Vagina (tissue), 2 donors: ENCODE results near the gene IKZF4. TPM values are rescaled to one million over a fixed set of nuclear protein-coding genes. Genes with fewer than 3 reads are reported as not detected.
"Not testable (repeated sequence)": the region's sequence is repeated elsewhere in the genome, so short reads cannot be mapped to it uniquely, and the experiment has no call there.

Experiments
- DNase-seq, 2 donors: peaks; one replicate each; pipeline ENCODE4 v3.0.0-alpha.2; 2017; ENCODE audit errors: extremely low spot score in 2 of 2
- H3K27ac ChIP-seq: fragments of 200-600 bp; sonication (generic); one replicate; pipeline ENCODE4 v1.5.1; 2019
- H3K27me3 ChIP-seq: fragments of 200-600 bp; sonication (generic); one replicate; pipeline ENCODE4 v1.5.1; 2019
- H3K36me3 ChIP-seq, 2 donors: fragments of 200-600 bp; sonication (generic); one replicate each; pipeline ENCODE4 v1.5.1; 2017 to 2019
- H3K4me1 ChIP-seq: fragments of 200-600 bp; sonication (generic); one replicate; pipeline ENCODE4 v1.5.1; 2019
- H3K4me3 ChIP-seq, 2 donors: fragments of 200-600 bp; sonication (generic); 1 replicate in 1 of 2; 2 replicates in 1 of 2; pipeline ENCODE4 v1.5.1; 2016 to 2019
- H3K9me3 ChIP-seq: fragments of 200-600 bp; sonication (generic); one replicate; pipeline ENCODE4 v1.5.1; 2019
- CTCF ChIP-seq, 3 experiments: fragments of 450-650 bp in 2 of 3; fragments of 200-600 bp in 1 of 3; sonication (generic) in 1 of 3; IDR thresholded peaks; one replicate each; pipeline ENCODE4 v1.5.1; 2017 to 2019; ENCODE audit warnings: antibody characterized with exemption in 3 of 3, mild to moderate bottlenecking in 2 of 3, moderate library complexity in 2 of 3
- POLR2A ChIP-seq, 2 donors: fragments of 450-650 bp; IDR thresholded peaks; one replicate each; pipeline ENCODE4 v1.6.1; 2017; ENCODE audit warnings: antibody characterized with exemption in 2 of 2, mild to moderate bottlenecking in 2 of 2, moderate library complexity in 2 of 2
- POLR2AphosphoS5 ChIP-seq, 2 donors: sonication (generic); formaldehyde crosslinking; IDR thresholded peaks; one replicate each; pipeline ENCODE4 v1.9.0; 2017; ENCODE audit warnings: antibody characterized with exemption in 2 of 2, mild to moderate bottlenecking in 2 of 2, low read depth in 1 of 2; ENCODE audit not compliant: insufficient read depth in 1 of 2
- intact Hi-C: fragments of 100-400 bp; cut with DNase I; formaldehyde crosslinking; loops from one replicate; pipeline ENCODE4 v1.15.1; 2023
- total RNA-seq: library from RNA; depleted of rRNA; stranded (reverse); fragments of >200 nt; gene quantifications from one replicate; pipeline ENCODE4 v1.2.3, GENCODE V29; 2016

The IKZF4 gene
- total RNA-seq, 1 donor from 2014 or later: 4.4 TPM

DNA sequence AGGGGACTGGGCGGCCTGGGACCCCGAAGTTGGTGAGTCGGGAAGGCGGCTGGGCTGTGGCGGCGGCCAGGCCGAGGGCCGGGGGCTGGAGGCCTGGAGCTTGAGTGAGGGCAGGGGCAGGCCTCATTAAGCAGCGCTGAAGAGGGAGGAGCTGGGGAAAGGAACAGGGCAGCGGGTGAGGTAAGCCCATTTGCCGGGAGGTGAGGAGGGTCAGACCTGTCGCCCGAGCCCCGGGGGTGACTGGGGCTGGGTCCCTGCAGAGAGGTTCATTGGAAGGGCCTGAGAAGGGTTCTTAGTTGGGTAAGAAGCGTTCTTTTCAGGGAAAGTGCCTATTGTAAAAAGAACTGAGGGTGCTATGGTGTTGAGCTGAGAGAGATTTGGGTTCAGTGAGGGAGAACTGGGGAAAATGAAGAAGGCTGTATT, 46.5 kb upstream of the IKZF4 start:
- Histone ChIP-seq H3K36me3 (peaks cover 0 to 6% of the 10 kb centered on the region in 2 donors), H3K27ac (peak overlapping the region; percentile 97), H3K27me3 (no peaks in the 10 kb centered on the region), H3K4me1 (peaks cover 50% of the 10 kb centered on the region), H3K9me3 (no peaks in the 10 kb centered on the region), H3K4me3 (peak overlapping the region; percentile 85 to 99)
- TF ChIP-seq POLR2AphosphoS5 (IDR thresholded peaks at IDR 0.05; ENCODE audit: insufficient read depth in 1 of 2, low read depth in 1 of 2): peak in 1 of 2 donors; percentile 72
- no peak for TF ChIP-seq POLR2A (IDR thresholded peaks at IDR 0.05)
- TF ChIP-seq CTCF (IDR thresholded peaks at IDR 0.05): no peak
- DNase-seq: peak in 1 of 2 donors; percentile 93
- intact Hi-C loops: no loop called here

DNA sequence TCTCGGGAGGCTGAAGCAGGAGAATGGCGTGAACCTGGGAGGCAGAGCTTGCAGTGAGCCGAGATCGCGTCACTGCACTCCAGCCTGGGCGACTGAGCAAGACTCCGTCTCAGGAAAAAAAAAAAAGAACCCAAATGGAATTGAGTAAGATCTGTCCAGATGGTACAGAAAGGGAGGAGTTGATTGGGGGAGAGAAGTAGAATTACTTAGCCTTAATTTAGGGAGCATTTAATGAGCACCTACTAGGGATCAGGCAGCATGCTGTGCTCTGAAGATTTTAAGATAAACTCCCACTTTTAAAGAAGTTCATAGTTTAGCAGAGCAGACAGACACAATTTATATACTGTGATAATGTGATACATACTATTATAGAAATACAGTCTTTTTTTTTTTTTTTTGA, 42.5 kb upstream of the IKZF4 start:
- peaks cover 38% of the 10 kb centered on the region for H3K4me1 ChIP-seq
- intact Hi-C loops: no loop called here

GRCh38 chr12:55979069-55979468, 41.8 kb upstream of the IKZF4 start:
- intact Hi-C loops: no loop called here
- no peak overlapping the region for H3K4me3 ChIP-seq
- no peak overlapping the region for H3K27ac ChIP-seq
- no peak for DNase-seq
- H3K36me3 ChIP-seq: peaks cover 0 to 36% of the 10 kb centered on the region in 2 donors
- TF ChIP-seq POLR2A (IDR thresholded peaks at IDR 0.05) (no peak), CTCF (IDR thresholded peaks at IDR 0.05) (no peak), POLR2AphosphoS5 (IDR thresholded peaks at IDR 0.05; ENCODE audit: insufficient read depth in 1 of 2, low read depth in 1 of 2) (no peak)
- H3K27me3 ChIP-seq: no peaks in the 10 kb centered on the region
- H3K9me3 ChIP-seq: no peaks in the 10 kb centered on the region
- peaks cover 38% of the 10 kb centered on the region for H3K4me1 ChIP-seq

More for the DNA sequence above, 42.5 kb upstream of the IKZF4 start:
- no peaks in the 10 kb centered on the region for H3K27me3 ChIP-seq
- no peak for DNase-seq
- peaks cover 0 to 32% of the 10 kb centered on the region in 2 donors for H3K36me3 ChIP-seq
- no peak overlapping the region for H3K4me3 ChIP-seq
- TF ChIP-seq POLR2AphosphoS5 (IDR thresholded peaks at IDR 0.05; ENCODE audit: insufficient read depth in 1 of 2, low read depth in 1 of 2) (no peak), POLR2A (IDR thresholded peaks at IDR 0.05) (no peak), CTCF (IDR thresholded peaks at IDR 0.05) (no peak)
- no peaks in the 10 kb centered on the region for H3K9me3 ChIP-seq
- no peak overlapping the region for H3K27ac ChIP-seq

- H3K9me3 ChIP-seq, H3K27me3 ChIP-seq, H3K27ac ChIP-seq, intact Hi-C loops, DNase-seq, H3K4me3 ChIP-seq: not testable (repeated sequence)
- Histone ChIP-seq H3K36me3 (peaks cover 0 to 59% of the 10 kb centered on the region in 2 donors), H3K4me1 (peaks cover 14% of the 10 kb centered on the region)
Measured at GRCh38 chr12:55981882-55982281, 39.0 kb upstream of the IKZF4 start.

DNA sequence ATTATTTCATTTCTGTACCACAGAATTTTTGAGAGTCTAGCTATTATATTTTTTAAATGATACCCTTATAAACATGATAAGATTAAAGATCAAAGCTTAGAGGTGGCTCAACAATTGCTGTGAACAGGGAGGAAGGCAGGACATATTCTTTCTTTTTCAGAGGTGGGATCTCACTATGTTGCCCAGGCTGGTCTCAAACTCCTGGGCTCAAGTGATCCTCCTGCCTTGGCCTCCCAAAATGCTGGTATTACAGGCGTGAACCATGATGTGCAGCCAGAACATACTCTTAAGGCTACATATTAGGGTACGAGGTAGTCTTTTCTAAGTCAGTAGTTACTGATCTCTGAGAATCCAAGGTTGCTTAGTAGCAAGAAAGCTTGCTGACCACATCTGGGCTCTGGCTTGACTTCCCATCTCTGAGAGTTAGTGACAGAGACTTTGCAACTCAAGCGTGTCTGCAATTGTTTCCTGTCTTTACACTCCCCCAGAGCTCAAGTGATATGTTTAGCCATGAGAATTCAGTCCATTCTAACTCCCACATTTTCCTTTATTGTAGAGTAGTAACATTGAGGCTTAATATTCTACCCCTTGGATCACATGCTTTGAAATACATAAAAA, 38.4 kb upstream of the IKZF4 start:
- H3K4me3 ChIP-seq: no peak overlapping the region
- no peak for DNase-seq
- no peaks in the 10 kb centered on the region for H3K27me3 ChIP-seq
- no peaks in the 10 kb centered on the region for H3K9me3 ChIP-seq
- no peak overlapping the region for H3K27ac ChIP-seq
- intact Hi-C loops: no loop called here
- peaks cover 0 to 64% of the 10 kb centered on the region in 2 donors for H3K36me3 ChIP-seq
- TF ChIP-seq POLR2AphosphoS5 (IDR thresholded peaks at IDR 0.05; ENCODE audit: insufficient read depth in 1 of 2, low read depth in 1 of 2) (no peak), CTCF (IDR thresholded peaks at IDR 0.05) (no peak), POLR2A (IDR thresholded peaks at IDR 0.05) (no peak)
- H3K4me1 ChIP-seq: peaks cover 10% of the 10 kb centered on the region
